HL-60 (cell line): ENCODE results near the gene DDO.

ENCODE experiments used
- GABPA ChIP-seq: IDR thresholded peaks from 2 replicates; pipeline ENCODE4 v1.6.1; 2012; ENCODE audit warnings: low read depth
- POLR2AphosphoS5 ChIP-seq: IDR thresholded peaks from 2 replicates; pipeline ENCODE4 v1.6.1; 2012; ENCODE audit warnings: low read depth

DNA sequence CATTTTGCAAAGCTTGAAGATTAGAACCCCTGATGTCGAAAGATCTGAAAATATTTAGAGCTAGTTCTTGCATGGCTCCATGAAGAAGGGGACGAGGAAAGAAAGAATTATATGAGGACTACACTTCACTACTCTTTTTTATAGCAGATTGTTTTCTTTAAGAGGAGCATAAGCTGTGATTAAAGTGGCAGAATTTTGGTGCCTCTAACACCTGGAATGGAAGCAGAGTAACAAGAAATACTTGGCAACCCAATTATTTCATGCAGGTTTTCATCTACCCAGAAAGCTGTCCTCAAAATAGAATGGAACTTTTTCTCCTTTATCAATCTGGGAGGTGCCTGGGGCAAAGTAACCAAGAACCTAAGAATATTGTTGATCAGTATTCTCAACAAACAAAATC is 61.2 kb downstream of the DDO start:
- TF ChIP-seq POLR2AphosphoS5 (no peak), GABPA (no peak)
